ENCODE results near the gene SLC7A1.

The SLC7A1 gene

DNA sequence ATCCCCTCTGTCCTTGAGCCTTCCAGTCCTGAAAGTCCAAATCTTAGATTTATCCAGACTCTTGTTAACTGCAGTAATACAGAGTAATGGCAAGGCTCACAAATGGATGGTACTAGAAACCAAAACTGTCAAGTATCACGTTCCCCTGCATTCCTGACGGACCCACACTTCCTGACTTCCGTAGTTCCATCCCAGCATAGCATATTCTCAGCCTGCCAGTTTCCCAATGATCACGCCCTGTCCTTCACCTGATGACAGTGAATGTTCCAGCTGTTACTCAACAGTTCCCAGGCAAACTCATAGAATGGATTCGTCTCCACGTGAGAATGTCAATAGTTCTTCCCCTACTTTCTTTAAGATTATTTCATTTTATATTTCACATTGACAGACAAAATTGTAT lies 33.6 kb downstream of the SLC7A1 start:
- no peak overlapping the region for H3K9ac ChIP-seq (ENCODE audit: low read length in 2 of 2)

DNA sequence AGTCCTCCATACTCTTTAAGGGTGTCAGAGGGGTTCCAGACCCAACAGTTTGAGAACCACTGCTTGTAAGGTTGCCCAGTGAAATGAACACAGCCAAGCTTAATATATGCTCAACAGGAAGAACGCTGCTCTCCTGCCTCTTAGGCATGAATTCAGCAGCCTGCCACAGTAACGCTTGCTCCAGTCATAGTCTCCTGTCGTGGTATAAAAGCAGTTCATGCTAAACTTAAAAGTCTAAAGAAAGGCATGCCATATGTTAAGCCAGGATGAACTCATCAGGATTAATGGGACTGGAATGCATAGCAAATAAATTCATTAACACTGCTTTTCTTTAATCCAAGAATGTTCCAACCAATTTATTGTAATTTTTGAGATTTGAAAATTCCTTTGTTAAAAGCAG lies 38.7 kb downstream of the SLC7A1 start:
- H3K9ac ChIP-seq (ENCODE audit: low read length in 2 of 2) = no peak overlapping the region
- H3K4me3 ChIP-seq (ENCODE audit: low read length in 2 of 2) = no peak overlapping the region
- no peaks in the 10 kb centered on the region for H3K9me3 ChIP-seq (ENCODE audit: control insufficient read depth in 2 of 2, low read length in 2 of 2)
- peaks cover 2 to 9% of the 10 kb centered on the region in 2 donors for H3K36me3 ChIP-seq (ENCODE audit: control insufficient read depth in 2 of 2, insufficient read depth in 2 of 2, low read length in 2 of 2)
- H3K27ac ChIP-seq (ENCODE audit: low read length) = no peak overlapping the region
- peaks cover 3% of the 10 kb centered on the region for H3K4me1 ChIP-seq (ENCODE audit: control insufficient read depth, insufficient read depth, low read length)
- no peaks in the 10 kb centered on the region for H3K27me3 ChIP-seq (ENCODE audit: control insufficient read depth in 1 of 2, insufficient read depth in 2 of 2, low read length in 2 of 2)

More for the DNA sequence above, 33.6 kb downstream of the SLC7A1 start:
- no peaks in the 10 kb centered on the region for H3K9me3 ChIP-seq (ENCODE audit: control insufficient read depth in 2 of 2, low read length in 2 of 2)
- peaks cover 15% of the 10 kb centered on the region for H3K4me1 ChIP-seq (ENCODE audit: control insufficient read depth, insufficient read depth, low read length)
- H3K27me3 ChIP-seq (ENCODE audit: control insufficient read depth in 1 of 2, insufficient read depth in 2 of 2, low read length in 2 of 2) = no peaks in the 10 kb centered on the region
- no peaks in the 10 kb centered on the region for H3K36me3 ChIP-seq (ENCODE audit: control insufficient read depth in 2 of 2, insufficient read depth in 2 of 2, low read length in 2 of 2)
- H3K27ac ChIP-seq (ENCODE audit: low read length) = no peak overlapping the region
- no peak overlapping the region for H3K4me3 ChIP-seq (ENCODE audit: low read length in 2 of 2)

DNA sequence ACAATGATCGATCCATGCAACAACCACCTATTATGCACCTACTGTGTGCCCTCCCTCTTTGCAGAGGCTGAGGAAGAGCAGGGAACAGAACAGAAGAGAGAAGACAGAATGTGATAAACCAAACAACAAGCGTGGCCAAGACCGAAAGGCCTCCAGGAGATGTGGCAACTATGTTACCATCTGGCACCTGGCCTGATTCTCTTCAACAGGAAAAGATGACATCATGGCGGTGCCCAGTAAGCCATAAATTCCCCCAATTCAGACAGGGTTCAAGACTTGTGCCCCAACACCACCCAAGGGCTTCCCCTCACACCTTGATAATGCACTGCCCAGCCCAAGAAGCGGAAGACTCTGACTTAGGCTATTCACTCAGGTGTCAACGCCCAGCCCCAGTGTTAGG lies 44.3 kb downstream of the SLC7A1 start:
- Histone ChIP-seq H3K9me3 (ENCODE audit: control insufficient read depth in 2 of 2, low read length in 2 of 2) (no peaks in the 10 kb centered on the region), H3K4me1 (ENCODE audit: control insufficient read depth, insufficient read depth, low read length) (peaks cover 3% of the 10 kb centered on the region), H3K27ac (ENCODE audit: low read length) (no peak overlapping the region), H3K27me3 (ENCODE audit: control insufficient read depth in 1 of 2, insufficient read depth in 2 of 2, low read length in 2 of 2) (no peaks in the 10 kb centered on the region), H3K4me3 (ENCODE audit: low read length in 2 of 2) (no peak overlapping the region), H3K36me3 (ENCODE audit: control insufficient read depth in 2 of 2, insufficient read depth in 2 of 2, low read length in 2 of 2) (peaks cover 4 to 20% of the 10 kb centered on the region in 2 donors), H3K9ac (ENCODE audit: low read length in 2 of 2) (no peak overlapping the region)

DNA sequence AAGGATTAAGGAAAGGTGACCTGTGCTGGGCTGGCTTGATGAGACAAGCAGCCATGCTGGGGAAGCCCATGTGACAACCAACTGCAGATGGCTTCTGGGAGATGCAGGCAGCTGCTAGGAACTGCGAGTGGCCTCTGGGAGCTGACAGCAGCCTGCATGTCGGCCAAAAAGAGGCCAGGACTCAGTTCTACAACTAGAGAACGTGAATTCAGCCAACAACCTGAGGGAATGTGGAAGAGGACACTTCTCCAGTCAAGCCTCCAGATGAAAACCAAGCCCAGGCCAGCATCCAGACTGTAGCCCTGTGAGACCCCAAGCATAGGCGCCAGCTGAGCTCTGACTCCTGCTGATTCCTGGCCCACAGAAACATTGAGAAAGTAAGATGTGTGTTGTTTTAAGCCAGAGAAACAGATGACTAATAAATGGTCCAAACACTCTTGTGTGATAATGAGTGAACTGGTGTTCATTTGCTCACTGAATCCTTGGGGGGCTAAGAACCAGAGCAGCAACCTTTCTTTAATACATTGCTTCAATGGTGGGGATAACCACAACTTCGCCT lies 45.0 kb downstream of the SLC7A1 start:
- H3K27ac ChIP-seq (ENCODE audit: low read length) = no peak overlapping the region
- H3K36me3 ChIP-seq (ENCODE audit: control insufficient read depth in 2 of 2, insufficient read depth in 2 of 2, low read length in 2 of 2) = peaks cover 7 to 20% of the 10 kb centered on the region in 2 donors
- no peaks in the 10 kb centered on the region for H3K9me3 ChIP-seq (ENCODE audit: control insufficient read depth in 2 of 2, low read length in 2 of 2)
- H3K27me3 ChIP-seq (ENCODE audit: control insufficient read depth in 1 of 2, insufficient read depth in 2 of 2, low read length in 2 of 2) = no peaks in the 10 kb centered on the region
- no peak overlapping the region for H3K4me3 ChIP-seq (ENCODE audit: low read length in 2 of 2)
- H3K4me1 ChIP-seq (ENCODE audit: control insufficient read depth, insufficient read depth, low read length) = peaks cover 8% of the 10 kb centered on the region
- no peak overlapping the region for H3K9ac ChIP-seq (ENCODE audit: low read length in 2 of 2)

DNA sequence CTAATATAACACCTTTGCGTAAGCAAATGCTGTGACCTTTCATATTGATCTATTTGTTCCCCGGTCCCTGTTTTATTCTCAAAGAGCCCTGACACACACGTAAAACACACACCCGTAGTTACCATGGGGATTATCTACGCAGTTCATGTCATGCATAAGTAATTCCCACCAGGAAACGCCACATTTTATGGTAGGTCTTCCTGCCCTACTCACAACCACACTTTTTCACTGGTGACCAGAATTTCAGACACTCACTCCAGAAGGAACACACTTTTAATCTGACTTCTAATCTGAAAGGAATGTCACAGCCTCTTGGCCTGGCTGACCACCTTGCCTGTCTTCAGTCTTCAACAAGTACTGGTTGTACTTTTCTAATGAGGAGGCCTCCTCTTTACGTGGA lies 46.8 kb downstream of the SLC7A1 start:
- Histone ChIP-seq H3K4me3 (ENCODE audit: low read length in 2 of 2) (no peak overlapping the region), H3K27me3 (ENCODE audit: control insufficient read depth in 1 of 2, insufficient read depth in 2 of 2, low read length in 2 of 2) (no peaks in the 10 kb centered on the region), H3K27ac (ENCODE audit: low read length) (no peak overlapping the region), H3K9ac (ENCODE audit: low read length in 2 of 2) (no peak overlapping the region), H3K9me3 (ENCODE audit: control insufficient read depth in 2 of 2, low read length in 2 of 2) (no peaks in the 10 kb centered on the region), H3K4me1 (ENCODE audit: control insufficient read depth, insufficient read depth, low read length) (peaks cover 8% of the 10 kb centered on the region), H3K36me3 (ENCODE audit: control insufficient read depth in 2 of 2, insufficient read depth in 2 of 2, low read length in 2 of 2) (peaks cover 7 to 20% of the 10 kb centered on the region in 2 donors)

DNA sequence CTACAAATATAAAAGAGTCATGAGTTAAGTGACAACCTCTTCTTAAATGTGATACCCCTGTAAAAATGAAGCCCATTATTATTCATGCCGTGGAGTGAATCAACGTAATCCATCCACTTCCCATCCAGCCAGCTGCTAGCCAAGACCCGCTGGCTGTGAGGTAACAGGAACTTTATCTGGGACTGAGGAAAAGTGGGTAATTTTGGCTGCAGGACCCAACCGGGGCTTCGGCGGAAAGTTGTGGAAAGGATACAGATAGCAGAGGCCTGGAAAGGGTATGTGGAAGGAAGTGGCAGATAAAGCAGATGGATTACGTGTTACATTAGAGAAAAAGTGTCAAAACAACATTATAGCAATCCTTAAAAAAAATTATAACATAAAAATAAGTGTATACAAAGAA lies 48.3 kb downstream of the SLC7A1 start:
- Histone ChIP-seq H3K36me3 (ENCODE audit: control insufficient read depth in 2 of 2, insufficient read depth in 2 of 2, low read length in 2 of 2) (peaks cover 7 to 13% of the 10 kb centered on the region in 2 donors), H3K9me3 (ENCODE audit: control insufficient read depth in 2 of 2, low read length in 2 of 2) (no peaks in the 10 kb centered on the region), H3K27me3 (ENCODE audit: control insufficient read depth in 1 of 2, insufficient read depth in 2 of 2, low read length in 2 of 2) (no peaks in the 10 kb centered on the region), H3K4me1 (ENCODE audit: control insufficient read depth, insufficient read depth, low read length) (peaks cover 5% of the 10 kb centered on the region), H3K4me3 (ENCODE audit: low read length in 2 of 2) (no peak overlapping the region), H3K27ac (ENCODE audit: low read length) (no peak overlapping the region), H3K9ac (ENCODE audit: low read length in 2 of 2) (no peak overlapping the region)

- Histone ChIP-seq H3K27ac (ENCODE audit: low read length) (no peak overlapping the region), H3K27me3 (ENCODE audit: control insufficient read depth in 1 of 2, insufficient read depth in 2 of 2, low read length in 2 of 2) (no peaks in the 10 kb centered on the region), H3K36me3 (ENCODE audit: control insufficient read depth in 2 of 2, insufficient read depth in 2 of 2, low read length in 2 of 2) (peaks cover 4 to 11% of the 10 kb centered on the region in 2 donors), H3K9ac (ENCODE audit: low read length in 2 of 2) (no peak overlapping the region), H3K9me3 (ENCODE audit: control insufficient read depth in 2 of 2, low read length in 2 of 2) (no peaks in the 10 kb centered on the region), H3K4me1 (ENCODE audit: control insufficient read depth, insufficient read depth, low read length) (peaks cover 5% of the 10 kb centered on the region), H3K4me3 (ENCODE audit: low read length in 2 of 2) (no peak overlapping the region)
Observed at GRCh38 chr13:29546662-29547061, 48.8 kb downstream of the SLC7A1 start.

- H3K4me1 ChIP-seq (ENCODE audit: control insufficient read depth, insufficient read depth, low read length) = peaks cover 5% of the 10 kb centered on the region
- no peaks in the 10 kb centered on the region for H3K27me3 ChIP-seq (ENCODE audit: control insufficient read depth in 1 of 2, insufficient read depth in 2 of 2, low read length in 2 of 2)
- H3K9me3 ChIP-seq (ENCODE audit: control insufficient read depth in 2 of 2, low read length in 2 of 2) = no peaks in the 10 kb centered on the region
- no peak overlapping the region for H3K27ac ChIP-seq (ENCODE audit: low read length)
- H3K9ac ChIP-seq (ENCODE audit: low read length in 2 of 2) = no peak overlapping the region
- no peak overlapping the region for H3K4me3 ChIP-seq (ENCODE audit: low read length in 2 of 2)
- H3K36me3 ChIP-seq (ENCODE audit: control insufficient read depth in 2 of 2, insufficient read depth in 2 of 2, low read length in 2 of 2) = peaks cover 2 to 11% of the 10 kb centered on the region in 2 donors
Observed at GRCh38 chr13:29545988-29546387, 49.5 kb downstream of the SLC7A1 start.

GRCh38 chr13:29543230-29544215 lies 52.0 kb downstream of the SLC7A1 start:
- H3K4me3 ChIP-seq (ENCODE audit: low read length in 2 of 2) = no peak overlapping the region
- no peaks in the 10 kb centered on the region for H3K9me3 ChIP-seq (ENCODE audit: control insufficient read depth in 2 of 2, low read length in 2 of 2)
- H3K4me1 ChIP-seq (ENCODE audit: control insufficient read depth, insufficient read depth, low read length) = peaks cover 24% of the 10 kb centered on the region
- H3K27me3 ChIP-seq (ENCODE audit: control insufficient read depth in 1 of 2, insufficient read depth in 2 of 2, low read length in 2 of 2) = no peaks in the 10 kb centered on the region
- H3K27ac ChIP-seq (ENCODE audit: low read length) = no peak overlapping the region
- peaks cover 0 to 2% of the 10 kb centered on the region in 2 donors for H3K36me3 ChIP-seq (ENCODE audit: control insufficient read depth in 2 of 2, insufficient read depth in 2 of 2, low read length in 2 of 2)
- H3K9ac ChIP-seq (ENCODE audit: low read length in 2 of 2) = no peak overlapping the region

- no peak overlapping the region for H3K9ac ChIP-seq (ENCODE audit: low read length in 2 of 2)
- peaks cover 33% of the 10 kb centered on the region for H3K4me1 ChIP-seq (ENCODE audit: control insufficient read depth, insufficient read depth, low read length)
- peaks cover 0 to 2% of the 10 kb centered on the region in 2 donors for H3K36me3 ChIP-seq (ENCODE audit: control insufficient read depth in 2 of 2, insufficient read depth in 2 of 2, low read length in 2 of 2)
- H3K27ac ChIP-seq (ENCODE audit: low read length) = no peak overlapping the region
- H3K9me3 ChIP-seq (ENCODE audit: control insufficient read depth in 2 of 2, low read length in 2 of 2) = no peaks in the 10 kb centered on the region
- H3K4me3 ChIP-seq (ENCODE audit: low read length in 2 of 2) = no peak overlapping the region
- no peaks in the 10 kb centered on the region for H3K27me3 ChIP-seq (ENCODE audit: control insufficient read depth in 1 of 2, insufficient read depth in 2 of 2, low read length in 2 of 2)
Observed at GRCh38 chr13:29542381-29542780, 53.1 kb downstream of the SLC7A1 start.

DNA sequence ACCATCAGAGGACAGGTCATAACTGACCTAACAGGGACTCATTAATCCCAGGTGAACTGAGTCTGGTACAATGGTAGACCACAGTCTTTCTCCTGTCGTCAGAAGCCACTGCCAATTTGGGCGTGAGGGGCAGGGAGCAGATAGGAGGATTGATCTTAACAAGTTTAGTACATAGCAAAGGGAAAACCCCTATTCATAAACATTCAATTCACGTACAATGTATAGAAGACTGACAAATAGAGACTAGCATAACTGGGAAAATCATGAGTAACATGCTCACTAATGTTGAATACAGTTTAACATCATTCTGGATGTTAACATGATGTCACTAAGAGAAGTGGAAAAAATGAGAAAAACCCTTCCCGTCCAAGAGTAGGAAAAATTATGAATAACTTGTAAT lies 54.1 kb downstream of the SLC7A1 start:
- Histone ChIP-seq H3K4me1 (ENCODE audit: control insufficient read depth, insufficient read depth, low read length) (peaks cover 33% of the 10 kb centered on the region), H3K4me3 (ENCODE audit: low read length in 2 of 2) (no peak overlapping the region), H3K27ac (ENCODE audit: low read length) (no peak overlapping the region)

More for the DNA sequence above, 54.1 kb downstream of the SLC7A1 start:
- Histone ChIP-seq H3K9me3 (ENCODE audit: control insufficient read depth in 2 of 2, low read length in 2 of 2) (no peaks in the 10 kb centered on the region), H3K36me3 (ENCODE audit: control insufficient read depth in 2 of 2, insufficient read depth in 2 of 2, low read length in 2 of 2) (peaks cover 0 to 2% of the 10 kb centered on the region in 2 donors), H3K27me3 (ENCODE audit: control insufficient read depth in 1 of 2, insufficient read depth in 2 of 2, low read length in 2 of 2) (no peaks in the 10 kb centered on the region), H3K9ac (ENCODE audit: low read length in 2 of 2) (no peak overlapping the region)

Measured in stomach smooth muscle (tissue), 2 donors.